Stimulated activated CD4-positive, alpha-beta T cell treated with anti-CD3 and anti-CD28 coated beads, Interleukin-2, amount 100 ng/mL, for 24 hours (primary cell): ENCODE data around the gene MARCHF3.
"Not testable (repeated sequence)": the region's sequence is repeated elsewhere in the genome, so short reads cannot be mapped to it uniquely, and the experiment has no call there.

ENCODE experiments used
- DNase-seq, 2 donors: peaks; one replicate each; pipeline ENCODE4 v3.0.0-alpha.2; 2020

MARCHF3 gene, protein sequence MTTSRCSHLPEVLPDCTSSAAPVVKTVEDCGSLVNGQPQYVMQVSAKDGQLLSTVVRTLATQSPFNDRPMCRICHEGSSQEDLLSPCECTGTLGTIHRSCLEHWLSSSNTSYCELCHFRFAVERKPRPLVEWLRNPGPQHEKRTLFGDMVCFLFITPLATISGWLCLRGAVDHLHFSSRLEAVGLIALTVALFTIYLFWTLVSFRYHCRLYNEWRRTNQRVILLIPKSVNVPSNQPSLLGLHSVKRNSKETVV

GRCh38 chr5:127030259-127031146 lies at the start of gene MARCHF3:
MARCHF3 (minus strand) TSS chr5:127030558; CDS start chr5:126918171, 112,387 bp downstream.
- DNase-seq = peak; percentile 92 to 95

DNA sequence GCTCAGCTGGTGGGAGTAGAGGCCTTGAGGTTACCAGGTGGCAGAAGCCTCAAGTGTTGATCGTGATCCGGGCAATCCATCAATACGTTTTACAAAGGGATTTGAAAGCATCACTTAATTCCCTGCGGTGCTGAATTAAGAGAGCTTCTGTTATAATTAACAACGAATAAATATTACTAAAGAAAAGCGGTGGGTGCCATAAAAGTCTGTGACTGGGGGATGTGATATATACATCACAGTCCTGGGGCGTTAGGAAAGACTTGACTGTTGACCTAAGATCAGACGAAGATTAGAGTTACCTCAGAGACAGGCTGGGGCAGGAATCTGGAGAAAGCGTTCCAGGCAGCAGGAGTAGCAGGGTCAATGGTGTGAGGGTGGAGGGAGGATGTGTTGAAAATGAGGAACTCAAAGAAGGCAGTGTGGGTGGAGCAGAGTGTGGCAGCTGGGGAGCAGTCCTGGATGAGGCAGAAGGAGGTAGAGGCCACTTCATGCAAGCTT lies 49.7 kb upstream of the MARCHF3 start:
- DNase-seq = no peak

GRCh38 chr5:127077366-127077765 lies 47.0 kb upstream of the MARCHF3 start:
- no peak for DNase-seq

DNA sequence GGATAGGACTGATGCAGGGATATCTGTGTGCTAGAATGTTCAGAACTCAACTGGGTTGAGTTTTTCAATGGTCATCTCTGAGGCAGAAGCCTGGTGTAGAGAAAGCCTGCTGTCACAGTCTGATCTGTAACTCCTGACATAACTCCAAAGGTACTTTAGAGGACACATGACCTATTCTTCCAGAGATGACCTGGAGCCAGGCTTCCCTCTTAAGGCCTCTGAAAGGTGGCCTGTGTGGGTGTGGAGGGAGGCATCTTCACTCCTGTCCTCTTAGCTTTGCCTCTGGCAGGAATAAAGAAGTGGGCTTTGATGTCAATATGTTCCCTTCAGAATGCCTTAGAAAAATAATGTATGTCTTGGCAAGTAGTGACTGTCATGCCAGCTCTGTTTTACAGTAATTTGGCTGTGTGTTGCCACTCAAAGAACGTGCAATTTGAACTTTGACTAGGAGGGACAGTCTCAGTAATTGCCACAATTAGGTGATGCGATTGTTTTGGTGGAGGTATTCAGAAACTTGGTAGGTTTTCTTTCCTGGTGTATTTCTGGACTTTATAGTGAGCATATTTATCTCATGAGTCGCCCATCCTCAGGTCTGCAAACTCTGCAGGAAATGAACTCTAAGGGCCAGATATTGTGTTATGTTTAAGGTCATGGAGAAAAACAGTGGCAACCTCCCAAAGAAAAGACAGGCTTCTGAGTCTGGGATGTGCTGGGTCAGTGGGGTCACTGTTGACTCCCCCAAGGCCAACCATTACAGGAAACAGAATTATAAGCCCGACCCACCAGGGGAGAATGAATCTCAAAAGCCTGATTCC lies 46.2 kb upstream of the MARCHF3 start:
- no peak for DNase-seq

DNA sequence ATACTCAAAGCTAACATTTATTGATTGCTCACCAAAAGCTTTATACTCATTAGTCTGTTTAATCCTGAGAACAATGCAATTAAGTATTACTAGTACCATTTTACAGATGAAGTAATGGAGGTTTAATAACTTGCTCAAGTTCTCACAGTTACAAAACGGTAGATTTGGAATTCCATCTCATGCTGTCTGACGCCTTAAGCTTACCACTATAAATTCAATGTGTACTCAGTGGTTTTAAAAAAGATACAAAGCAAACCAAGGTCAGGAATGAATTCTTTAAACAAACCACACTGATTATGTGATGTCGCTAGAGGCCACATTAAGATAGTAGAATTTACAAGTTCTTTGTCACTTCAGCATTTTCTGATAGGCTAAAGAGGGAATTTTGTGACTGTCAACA lies 44.1 kb upstream of the MARCHF3 start:
- DNase-seq = no peak

DNA sequence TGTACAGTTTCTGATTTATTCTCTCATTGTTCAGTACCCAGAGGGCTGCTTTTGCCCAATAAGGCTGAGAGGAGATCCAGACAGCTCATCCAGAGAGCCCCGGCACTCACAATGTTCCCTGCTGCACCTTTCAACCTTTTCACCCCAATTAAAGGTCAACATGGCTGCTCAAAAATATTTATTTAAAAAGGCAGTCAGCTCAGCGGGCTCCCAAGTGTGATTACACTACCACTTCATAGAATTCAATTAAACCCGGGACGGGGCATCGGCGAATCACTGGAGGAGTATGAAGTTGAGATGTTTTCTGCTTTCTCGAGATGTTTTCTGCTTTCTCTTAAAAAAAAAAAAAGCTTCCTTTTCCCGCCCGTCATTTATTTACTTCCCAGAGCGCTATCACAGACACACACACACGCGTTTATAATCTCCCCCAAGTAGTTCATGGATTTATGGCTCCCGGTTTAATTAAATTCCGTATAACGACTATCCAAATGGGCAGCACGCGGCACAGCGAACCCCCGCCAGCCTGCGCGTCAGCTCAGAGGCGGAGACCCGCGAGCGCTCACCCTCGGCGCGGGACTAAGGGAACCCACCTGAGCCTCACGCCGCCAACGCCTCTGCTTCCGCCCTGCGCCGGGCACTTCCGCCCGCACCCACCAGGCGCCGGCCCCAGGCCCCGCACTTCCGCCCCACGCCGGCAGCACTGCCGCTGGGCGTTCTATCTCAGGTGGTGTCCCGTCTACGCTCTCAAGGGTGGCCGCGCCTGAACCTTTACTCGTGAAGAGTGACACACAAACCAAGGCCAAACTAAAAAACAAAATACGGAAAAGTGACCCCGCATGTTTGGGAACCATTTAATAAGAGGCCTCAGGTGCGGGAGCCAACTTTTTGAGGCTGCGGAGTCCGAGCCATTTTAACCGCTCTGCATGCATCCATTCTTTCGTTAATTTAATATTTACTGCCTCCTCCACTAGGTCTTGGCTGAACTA lies 42.8 kb upstream of the MARCHF3 start, which contains the start of gene C5orf63:
C5orf63 (minus strand) TSS at position 642 of the 986 bp plus-strand sequence. CDS start 14,507 bp downstream, outside the sequence.
- DNase-seq = peak; percentile 78 to 83

DNA sequence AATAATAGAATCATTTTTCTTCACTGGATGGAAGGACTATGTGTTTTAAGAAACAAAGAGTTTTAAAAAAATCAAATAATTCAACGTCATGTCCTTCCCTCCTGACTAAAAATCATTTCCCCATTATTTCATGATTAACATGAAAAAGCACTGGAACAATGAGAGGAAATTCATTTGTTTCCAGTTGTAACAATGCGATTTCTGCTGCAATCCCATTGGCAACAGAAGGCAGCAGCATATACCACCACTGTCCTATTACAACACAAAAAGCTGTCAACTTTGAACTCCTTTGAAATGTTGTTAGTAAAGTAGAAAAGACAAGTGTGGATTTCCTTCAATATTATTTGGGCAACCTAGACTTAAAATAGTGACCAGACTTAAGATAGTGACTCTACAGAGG lies 39.9 kb upstream of the MARCHF3 start:
- no peak for DNase-seq

- no peak for DNase-seq
These were observed 38.3 kb upstream of the MARCHF3 start for GRCh38 chr5:127068493-127069214.

DNA sequence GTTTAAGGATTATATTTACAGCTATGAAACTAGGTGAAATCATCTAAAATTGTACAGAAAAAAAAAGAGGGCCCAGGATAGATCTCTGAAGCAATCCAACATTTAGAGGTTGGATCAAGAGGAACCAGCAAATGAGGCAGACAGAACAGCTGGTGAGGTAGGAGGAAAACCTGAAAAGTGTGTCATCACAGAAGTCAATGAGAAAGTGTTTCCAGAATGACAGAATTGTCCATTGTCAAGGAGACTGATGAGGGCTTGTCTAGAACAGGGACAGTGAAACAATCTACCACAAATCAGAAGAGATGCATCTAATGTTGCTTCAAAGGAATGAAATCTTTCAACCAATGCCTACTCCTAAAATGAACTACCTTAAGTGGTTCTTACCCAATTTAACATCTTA lies 36.4 kb upstream of the MARCHF3 start:
- DNase-seq = no peak

GRCh38 chr5:127064253-127064840 lies 34.0 kb upstream of the MARCHF3 start:
- DNase-seq = no peak

GRCh38 chr5:127063257-127063913 lies 33.0 kb upstream of the MARCHF3 start:
- no peak for DNase-seq

DNA sequence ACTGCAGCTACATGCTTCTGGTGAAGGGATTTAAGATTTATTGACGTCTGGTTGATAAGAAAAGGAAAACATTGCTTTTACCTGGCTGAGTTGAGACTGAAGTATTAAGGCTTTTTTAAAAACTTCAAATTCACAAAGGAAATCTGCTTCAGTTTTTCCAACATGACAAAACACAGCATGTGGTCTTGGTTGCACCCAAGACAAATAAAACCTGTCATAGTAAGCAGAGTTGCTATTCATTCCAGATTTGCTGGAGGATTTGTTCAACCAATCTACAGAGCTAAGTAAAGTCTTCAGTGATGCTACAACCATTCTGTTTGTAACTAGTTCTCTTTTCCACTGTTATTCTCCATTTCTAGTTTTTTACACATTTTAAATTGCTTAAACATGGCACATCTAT lies 31.6 kb upstream of the MARCHF3 start:
- DNase-seq = no peak

DNA sequence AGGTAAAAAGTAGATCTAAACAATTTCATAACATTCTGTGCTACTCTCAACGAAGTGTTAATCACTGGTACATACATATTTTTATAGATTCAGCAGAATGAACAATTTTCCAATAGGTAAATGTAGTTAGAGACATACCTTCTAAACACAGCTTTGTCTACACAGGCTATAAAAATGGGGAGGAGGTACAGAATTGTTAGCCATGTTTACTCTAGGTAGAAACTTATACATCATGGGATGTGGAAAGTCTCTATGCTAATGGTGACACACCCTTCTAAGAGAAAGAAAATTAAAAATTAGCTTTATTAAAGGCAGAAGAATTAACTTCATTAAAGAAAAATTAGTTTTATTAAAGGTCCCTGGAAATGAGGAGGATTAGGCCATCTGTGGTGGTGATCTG lies 31.2 kb upstream of the MARCHF3 start:
- DNase-seq = no peak

- DNase-seq = no peak
These were observed 30.2 kb upstream of the MARCHF3 start for GRCh38 chr5:127060470-127060985.

DNA sequence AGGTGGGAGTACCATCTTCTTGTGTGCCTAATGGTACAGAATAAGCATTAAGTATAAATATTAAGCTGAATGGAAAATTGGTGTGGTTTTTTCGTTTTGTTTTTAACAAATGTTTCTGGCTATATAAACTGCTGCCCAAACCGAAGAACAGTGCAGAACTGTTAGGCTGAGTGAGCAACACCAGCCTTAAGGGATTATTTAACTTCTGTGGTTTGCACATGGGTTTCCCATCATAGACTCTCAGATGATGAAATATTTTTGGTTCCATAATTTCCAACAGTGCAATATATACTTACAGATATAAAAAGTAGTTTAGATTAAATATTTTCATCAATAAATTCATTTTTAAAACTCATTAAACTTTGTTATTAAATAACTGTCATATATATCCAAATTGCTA lies 26.5 kb upstream of the MARCHF3 start:
- no peak for DNase-seq

DNA sequence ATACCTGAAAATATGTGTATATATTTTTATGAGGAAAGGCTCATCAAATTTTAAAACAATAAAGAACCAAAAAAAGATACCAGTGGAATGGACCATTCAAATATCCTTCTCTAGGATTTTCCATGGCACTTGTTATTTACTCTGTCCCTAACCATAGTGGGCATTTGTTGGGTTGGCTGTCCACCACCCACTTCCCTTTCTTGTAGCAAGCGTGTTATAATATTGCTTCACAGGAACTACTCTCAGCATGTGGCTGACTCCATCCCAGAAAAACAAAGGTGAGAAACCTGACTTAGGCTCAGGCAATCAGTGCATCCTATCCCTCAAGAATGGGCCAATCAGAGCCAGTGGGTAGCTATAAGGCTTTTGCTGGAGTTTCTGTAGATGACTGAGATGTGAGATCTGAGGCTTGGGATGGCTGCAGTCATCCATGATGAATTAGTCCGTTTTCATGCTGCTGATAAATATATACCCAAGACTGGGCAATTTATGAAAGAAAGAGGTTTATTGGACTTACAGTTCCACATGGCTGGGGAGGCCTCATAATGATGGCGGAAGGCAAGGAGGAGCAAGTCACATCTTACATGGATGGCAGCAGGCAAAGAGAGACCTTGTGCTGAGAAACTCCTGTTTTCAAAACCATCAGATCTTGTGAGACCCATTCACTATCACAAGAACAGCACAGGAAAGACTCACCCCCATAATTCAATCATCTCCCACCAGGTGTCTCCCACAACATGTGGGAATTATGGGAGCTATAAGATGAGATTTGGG lies 25.7 kb upstream of the MARCHF3 start:
- no peak for DNase-seq

DNA sequence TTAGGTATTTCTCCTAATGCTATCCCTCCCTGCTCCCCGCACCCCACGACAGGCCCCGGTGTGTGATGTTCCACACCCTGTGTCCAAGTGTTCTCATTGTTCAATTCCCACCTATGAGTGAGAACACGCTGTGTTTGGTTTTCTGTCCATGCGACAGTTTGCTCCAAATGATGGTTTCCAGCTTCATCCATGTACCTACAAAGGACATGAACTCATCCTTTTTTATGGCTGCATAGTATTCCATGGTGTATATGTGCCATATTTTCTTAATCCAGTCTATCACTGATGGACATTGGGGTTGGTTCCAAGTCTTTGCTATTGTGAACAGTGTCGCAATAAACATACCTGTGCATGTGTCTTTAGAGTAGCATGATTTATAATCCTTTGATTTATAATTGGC lies 23.2 kb upstream of the MARCHF3 start:
- DNase-seq = not testable (repeated sequence)

DNA sequence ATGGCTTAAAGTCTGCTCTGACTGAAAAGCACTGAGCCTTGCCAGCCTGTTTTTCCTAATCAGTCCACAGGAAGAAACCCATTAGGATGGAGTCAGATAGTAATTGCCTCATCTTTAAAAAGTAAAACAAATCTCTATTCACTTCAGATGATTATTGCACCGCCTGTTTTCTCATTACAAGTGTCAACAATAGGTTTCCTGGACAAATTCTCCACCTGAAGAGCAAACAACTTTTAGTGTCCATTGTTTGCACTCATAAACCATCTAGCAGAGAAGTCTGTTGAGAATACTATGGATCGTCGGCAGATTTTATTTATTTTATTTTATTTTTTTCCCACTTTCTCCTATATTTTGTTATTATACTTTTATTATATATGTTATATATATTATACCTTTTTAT lies 22.7 kb upstream of the MARCHF3 start:
- DNase-seq = no peak

- no peak for DNase-seq
These were observed 21.2 kb upstream of the MARCHF3 start for GRCh38 chr5:127051591-127051990.
